ENCODE data around the gene CREBL2. TPM values are rescaled to one million over a fixed set of nuclear protein-coding genes. Genes with fewer than 3 reads are reported as not detected.
A peak's percentile ranks its signal among the peaks of the same experiment; 100 is the strongest.

Gene CREBL2
- polyA plus RNA-seq, 1 donor from 2014 or later: 21.5 TPM

- no peak overlapping the region for H3K4me3 Mint-ChIP-seq
- H3K4me1 Mint-ChIP-seq: peaks cover 7 to 9% (median 9%) of the 10 kb centered on the region in 3 donors
- no peaks in the 10 kb centered on the region for H3K36me3 Mint-ChIP-seq
- H3K27ac Mint-ChIP-seq: no peak overlapping the region
- no peaks in the 10 kb centered on the region for H3K9me3 Mint-ChIP-seq
- H3K27me3 Mint-ChIP-seq: peaks cover 2% of the 10 kb centered on the region
Measured at GRCh38 chr12:12686925-12687324, 75.2 kb downstream of the CREBL2 start.

DNA sequence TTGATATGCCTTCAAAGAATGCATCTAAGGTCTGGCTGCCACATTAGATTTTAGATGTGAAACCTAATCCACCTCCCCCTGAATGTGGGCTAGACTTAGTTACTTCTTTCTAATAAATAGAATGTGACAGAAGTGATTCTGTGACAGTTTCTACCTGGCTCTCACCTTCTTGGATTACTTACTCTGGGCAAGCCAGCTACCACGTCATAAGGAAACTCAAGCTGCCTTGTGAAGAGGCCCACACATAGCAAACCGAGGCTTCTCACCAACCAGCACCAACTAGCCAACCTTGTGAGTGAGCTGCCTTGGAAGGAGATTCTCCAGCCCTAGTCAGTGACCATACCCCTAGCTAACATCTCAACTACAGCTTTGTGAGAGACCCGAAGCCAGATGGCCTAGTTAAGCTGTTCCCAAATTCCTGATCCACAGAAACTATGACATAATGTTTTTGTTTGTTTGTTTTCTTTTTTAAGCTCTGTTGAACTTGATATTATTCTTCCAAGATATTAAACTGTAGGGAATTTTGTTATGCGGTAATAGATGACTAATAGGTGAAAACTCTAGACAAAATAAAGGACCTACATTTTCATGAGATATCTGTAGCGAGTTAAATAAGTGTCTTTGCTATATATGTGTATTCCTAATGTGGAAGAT is 78.1 kb downstream of the CREBL2 start:
- Mint-ChIP-seq H3K27me3 (peaks cover under 1% of the 10 kb centered on the region), H3K9me3 (no peaks in the 10 kb centered on the region), H3K36me3 (no peaks in the 10 kb centered on the region), H3K4me1 (peaks cover 12 to 22% (median 13%) of the 10 kb centered on the region in 3 donors), H3K27ac (no peak overlapping the region), H3K4me3 (no peak overlapping the region)

- H3K4me1 Mint-ChIP-seq: peaks cover 18 to 28% (median 22%) of the 10 kb centered on the region in 3 donors
- H3K27ac Mint-ChIP-seq: no peak overlapping the region
- H3K9me3 Mint-ChIP-seq: no peaks in the 10 kb centered on the region
Measured at GRCh38 chr12:12691549-12691948, 79.9 kb downstream of the CREBL2 start.

DNA sequence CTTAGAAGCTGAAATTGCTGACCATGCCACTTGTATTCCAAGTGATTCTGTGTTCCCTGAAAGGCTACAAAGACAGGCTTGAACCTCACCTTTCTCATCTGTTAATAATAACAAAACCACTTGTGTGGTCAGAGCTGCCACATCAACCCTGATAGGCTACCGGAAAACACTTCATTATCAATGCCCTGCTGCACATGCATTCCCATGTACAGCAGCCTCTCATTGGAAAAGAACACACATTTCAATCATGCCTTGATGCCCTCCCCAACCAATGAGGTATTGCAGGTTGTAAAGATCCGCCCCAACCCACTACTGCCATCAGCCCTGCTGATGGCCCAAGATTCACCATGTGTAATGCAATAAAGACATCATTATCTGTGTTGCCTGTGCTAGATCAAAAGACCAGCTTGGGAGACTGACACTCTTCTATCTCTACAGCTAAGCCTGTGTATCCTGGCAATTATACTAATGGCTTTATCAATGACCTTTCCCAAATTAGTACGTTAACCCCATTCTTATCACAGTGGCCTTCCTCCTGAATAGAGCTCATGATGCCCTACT is 81.5 kb downstream of the CREBL2 start:
- H3K4me1 Mint-ChIP-seq: peaks cover 33 to 37% (median 33%) of the 10 kb centered on the region in 3 donors
- peak overlapping the region in 1 of 3 donors; percentile 41 for H3K27ac Mint-ChIP-seq
- no peaks in the 10 kb centered on the region for H3K27me3 Mint-ChIP-seq
- H3K36me3 Mint-ChIP-seq: no peaks in the 10 kb centered on the region
- no peaks in the 10 kb centered on the region for H3K9me3 Mint-ChIP-seq
- H3K4me3 Mint-ChIP-seq: peak overlapping the region in 1 of 4 donors; percentile 10

More at GRCh38 chr12:12691549-12691948, 79.9 kb downstream of the CREBL2 start:
- Mint-ChIP-seq H3K36me3 (no peaks in the 10 kb centered on the region), H3K27me3 (no peaks in the 10 kb centered on the region), H3K4me3 (peak overlapping the region in 1 of 4 donors; percentile 73)

Other genes with a start within 250 kb of the CREBL2 start
- gene DUSP16, start 49.0 kb upstream of the CREBL2 start, polyA plus RNA-seq: 0.30 TPM
- gene GPR19, start 84.3 kb downstream of the CREBL2 start, polyA plus RNA-seq: 0.36 TPM
- 12.5 TPM for gene CDKN1B, start 105.5 kb downstream of the CREBL2 start, polyA plus RNA-seq
- gene APOLD1, start 173.8 kb downstream of the CREBL2 start, polyA plus RNA-seq: 0.23 TPM
- gene DDX47, start 201.5 kb downstream of the CREBL2 start, polyA plus RNA-seq: 69.0 TPM

Data from IgD-negative memory B cell (primary cell).